SH-SY5Y (cell line): ENCODE measurements around the gene ACSM2A.

Experiments used
- GATA2 ChIP-seq: IDR thresholded peaks from 2 replicates; pipeline ENCODE4 v1.6.1; 2011; ENCODE audit warnings: mild to moderate bottlenecking, low read depth, low read length
- GATA3 ChIP-seq: IDR thresholded peaks from 2 replicates; pipeline ENCODE4 v1.6.1; 2011; ENCODE audit warnings: low read depth, mild to moderate bottlenecking, low read length, moderate library complexity

- TF ChIP-seq GATA2, result no peak
- no peak for TF ChIP-seq GATA3
Measured at GRCh38 chr16:20441191-20441590, 10.1 kb upstream of the ACSM2A start.
